Measurements from ENCODE around the gene SLC17A8. TPM values are rescaled to one million over a fixed set of nuclear protein-coding genes. Genes with fewer than 3 reads are reported as not detected.

SLC17A8 gene
- total RNA-seq, 1 experiment from 2014 or later: not detected

DNA sequence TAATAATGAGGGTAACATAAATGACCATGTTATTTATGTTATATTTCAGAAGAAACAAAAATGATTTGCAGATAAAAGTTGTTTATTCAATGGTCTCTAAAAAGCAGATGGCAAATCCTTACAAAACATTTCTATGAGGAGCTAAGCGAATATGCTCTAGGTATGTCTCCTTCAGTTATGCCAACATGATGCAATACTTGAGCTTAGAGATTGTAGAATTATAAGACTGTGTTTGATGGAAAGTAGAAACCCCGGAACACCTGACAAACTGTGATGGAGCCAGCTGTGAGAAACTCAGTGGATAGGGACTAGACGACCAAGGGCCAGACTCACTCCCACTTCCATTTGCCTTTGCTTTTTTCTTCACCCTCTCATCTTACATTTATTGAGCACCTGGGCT is 99.0 kb downstream of the SLC17A8 start:
- Histone ChIP-seq H3K79me2 (ENCODE audit: insufficient read depth, low read length) (no peaks in the 10 kb centered on the region), H2AK5ac (ENCODE audit: insufficient read length, low read length) (no peak overlapping the region), H3K9me3 (ENCODE audit: control insufficient read depth, low read depth, low read length) (no peaks in the 10 kb centered on the region), H3K27me3 (ENCODE audit: insufficient read depth, low read length) (no peaks in the 10 kb centered on the region; the same call in 1 of the 2 replicates), H3T11ph (ENCODE audit: low read length) (no peak overlapping the region), H3K27ac (ENCODE audit: insufficient read length, low read depth, low read length) (no peak overlapping the region), H2BK5ac (ENCODE audit: insufficient read length, low read length) (no peak overlapping the region), H4K91ac (ENCODE audit: insufficient read length, low read depth, low read length) (no peak overlapping the region), H3K56ac (ENCODE audit: insufficient read length, low read depth, low read length) (no peak overlapping the region), H2BK20ac (ENCODE audit: low read depth, low read length, poor library complexity, severe bottlenecking) (no peak overlapping the region), H3K4me2 (ENCODE audit: insufficient read depth, insufficient read length, low read length) (no peak overlapping the region), H2BK12ac (ENCODE audit: insufficient read length, low read depth, low read length) (no peak overlapping the region), H3K23me2 (ENCODE audit: insufficient read length, low read depth, low read length, poor library complexity, severe bottlenecking) (no peaks in the 10 kb centered on the region), H2BK120ac (ENCODE audit: low read depth, low read length, poor library complexity, severe bottlenecking) (no peak overlapping the region), H4K8ac (replicated peaks; ENCODE audit: insufficient read length, low read depth, low read length) (no peak overlapping the region), H4K5ac (ENCODE audit: insufficient read length, low read depth, low read length) (no peak overlapping the region), H3K4ac (ENCODE audit: low read depth, low read length) (no peak overlapping the region), H3K14ac (ENCODE audit: insufficient read depth, low read length) (no peak overlapping the region), H2AFZ (ENCODE audit: low read length) (no peak overlapping the region), H4K20me1 (ENCODE audit: control insufficient read depth, insufficient read depth, insufficient read length) (no peaks in the 10 kb centered on the region), H2BK15ac (ENCODE audit: low read depth, low read length) (no peak overlapping the region), H3K9ac (ENCODE audit: extremely low read depth, insufficient read length, low read length) (no peak overlapping the region), H3K18ac (ENCODE audit: insufficient read length, low read depth, low read length) (no peak overlapping the region), H3K4me1 (ENCODE audit: insufficient read depth, low read length) (no peaks in the 10 kb centered on the region), H3K79me1 (ENCODE audit: insufficient read depth, low read depth, low read length, poor library complexity, severe bottlenecking) (no peaks in the 10 kb centered on the region), H3K23ac (ENCODE audit: insufficient read length, low read depth, low read length) (no peak overlapping the region)
- no peak for DNase-seq
- Mint-ChIP-seq H3K9me3 (no peaks in the 10 kb centered on the region), H3K36me3 (ENCODE audit: insufficient read depth in 1 of 3, low read depth in 3 of 3) (no peaks in the 10 kb centered on the region), H3K27me3 (ENCODE audit: low read depth) (no peaks in the 10 kb centered on the region), H3K27ac (no peak overlapping the region), H3K4me1 (peaks cover 9 to 10% of the 10 kb centered on the region in 2 experiments), H3K4me3 (no peak overlapping the region)
- TF ChIP-seq, protein P1, sequence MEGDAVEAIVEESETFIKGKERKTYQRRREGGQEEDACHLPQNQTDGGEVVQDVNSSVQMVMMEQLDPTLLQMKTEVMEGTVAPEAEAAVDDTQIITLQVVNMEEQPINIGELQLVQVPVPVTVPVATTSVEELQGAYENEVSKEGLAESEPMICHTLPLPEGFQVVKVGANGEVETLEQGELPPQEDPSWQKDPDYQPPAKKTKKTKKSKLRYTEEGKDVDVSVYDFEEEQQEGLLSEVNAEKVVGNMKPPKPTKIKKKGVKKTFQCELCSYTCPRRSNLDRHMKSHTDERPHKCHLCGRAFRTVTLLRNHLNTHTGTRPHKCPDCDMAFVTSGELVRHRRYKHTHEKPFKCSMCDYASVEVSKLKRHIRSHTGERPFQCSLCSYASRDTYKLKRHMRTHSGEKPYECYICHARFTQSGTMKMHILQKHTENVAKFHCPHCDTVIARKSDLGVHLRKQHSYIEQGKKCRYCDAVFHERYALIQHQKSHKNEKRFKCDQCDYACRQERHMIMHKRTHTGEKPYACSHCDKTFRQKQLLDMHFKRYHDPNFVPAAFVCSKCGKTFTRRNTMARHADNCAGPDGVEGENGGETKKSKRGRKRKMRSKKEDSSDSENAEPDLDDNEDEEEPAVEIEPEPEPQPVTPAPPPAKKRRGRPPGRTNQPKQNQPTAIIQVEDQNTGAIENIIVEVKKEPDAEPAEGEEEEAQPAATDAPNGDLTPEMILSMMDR (conservative IDR thresholded peaks at IDR 0.05): no peak
- WGBS (ENCODE audit: extremely low coverage, insufficient read length, low lambda C conversion rate): no CpG with 5 or more reads among the region's 3 CpGs
